HCT116 (cell line): ENCODE results near the gene CFAP54. TPM values are rescaled to one million over a fixed set of nuclear protein-coding genes. Genes with fewer than 3 reads are reported as not detected.

Source experiments
- ATAC-seq: fragments of 200-7000 bp; cut with Tn5 transposase; 2 replicates; pipeline ENCODE4 v1.9.1; 2020; ENCODE audit warnings: mild to moderate bottlenecking, moderate library complexity
- BruUV-seq: library from RNA; stranded (reverse); fragments of 400-500 nt; replicated peaks from 2 replicates; lab custom pipeline; 2021; lab: Mats Ljungman, UMichigan
- CTCF ChIA-PET: fragments of 300-600 bp; sonication (Branson Sonifier 250); formaldehyde crosslinking; loops from one replicate; lab custom pipeline; 2021; ENCODE audit warnings: antibody characterized with exemption; lab: Charles Lee
- POLR2A ChIA-PET: fragments of 300-600, 350-600 bp; sonication (Branson Sonifier 250); formaldehyde crosslinking; loops from one replicate; lab custom pipeline; 2021; ENCODE audit warnings: antibody characterized with exemption; lab: Charles Lee
- RAD21 ChIA-PET, 2 experiments: fragments of 300-600 bp; sonication (Branson Sonifier 250); formaldehyde crosslinking; loops; one replicate each; lab custom pipeline; 2023; ENCODE audit warnings: low total read pairs in 2 of 2; ENCODE audit not compliant: uncharacterized antibody in 2 of 2, unreplicated experiment in 2 of 2, low non-redundant PET in 1 of 2; lab: Charles Lee
- DNase-seq: peaks from one replicate; pipeline ENCODE4 v3.0.0-alpha.2; 2010; ENCODE audit warnings: low read depth, low spot score
- H2AFZ ChIP-seq: fragments of 200-600 bp; shearing (Covaris generic), sonication (generic); 2 replicates; pipeline ENCODE4 v1.6.1; 2017; ENCODE audit warnings: low read depth, mixed run types, mixed read lengths, antibody characterized with exemption, low read length; ENCODE audit not compliant: poor library complexity, severe bottlenecking
- H3K27ac ChIP-seq: 2 replicates; pipeline ENCODE4 v1.5.1; 2012; ENCODE audit warnings: low read depth, low read length
- H3K27me3 ChIP-seq: fragments of 200-600 bp; sonication (generic); 2 replicates; pipeline ENCODE4 v1.6.1; 2016; ENCODE audit warnings: mixed run types, low read length, mixed read lengths; ENCODE audit not compliant: insufficient read depth
- H3K36me3 ChIP-seq, 2 experiments: fragments of 200-500 bp in 1 of 2; fragments of 200-600 bp in 1 of 2; sonication (Bioruptor generic) in 1 of 2; sonication (generic) in 1 of 2; 2 replicates each; pipeline versions ENCODE4 v1.5.1 to v1.6.1; 2014 to 2016; ENCODE audit warnings: low read length in 2 of 2, inconsistent platforms in 1 of 2, mixed read lengths in 1 of 2, mixed run types in 1 of 2; ENCODE audit not compliant: insufficient read depth in 2 of 2, control insufficient read depth in 1 of 2
- H3K4me1 ChIP-seq, 2 experiments: fragments of 200-600 bp in 1 of 2; sonication (generic) in 1 of 2; 2 replicates each; pipeline versions ENCODE4 v1.5.1 to v1.6.1; 2012 to 2017; ENCODE audit warnings: low read length in 2 of 2, inconsistent platforms in 1 of 2, mild to moderate bottlenecking in 1 of 2, mixed read lengths in 1 of 2, mixed run types in 1 of 2, moderate library complexity in 1 of 2; ENCODE audit not compliant: insufficient read depth in 2 of 2, control insufficient read depth in 1 of 2
- H3K4me2 ChIP-seq: fragments of 200-600 bp; sonication (generic); 2 replicates; pipeline ENCODE4 v1.6.1; 2017; ENCODE audit warnings: mixed run types, low read length, mixed read lengths
- H3K4me3 ChIP-seq, 2 experiments: fragments of 200-600 bp in 1 of 2; sonication (generic) in 1 of 2; replicated peaks in 1 of 2; 2 replicates each; pipeline ENCODE4 v1.5.1; 2011 to 2016; ENCODE audit warnings: low read length in 2 of 2, control low read depth in 1 of 2, low read depth in 1 of 2, mild to moderate bottlenecking in 1 of 2, mixed read lengths in 1 of 2, mixed run types in 1 of 2
- H3K79me2 ChIP-seq: fragments of 200-600 bp; sonication (generic); 2 replicates; pipeline ENCODE4 v1.6.1; 2017; ENCODE audit warnings: mild to moderate bottlenecking, mixed run types, low read length, moderate library complexity, mixed read lengths; ENCODE audit not compliant: insufficient read depth
- H3K9ac ChIP-seq: fragments of 200-600 bp; sonication (generic); 2 replicates; pipeline ENCODE4 v1.6.1; 2016; ENCODE audit warnings: low read length, mixed read lengths
- H3K9me2 ChIP-seq: fragments of 200-600 bp; sonication (generic), shearing (Covaris generic); 2 replicates; pipeline ENCODE4 v1.6.1; 2017; ENCODE audit warnings: mixed run types, mild to moderate bottlenecking, moderate library complexity; ENCODE audit not compliant: insufficient read depth
- H3K9me3 ChIP-seq, 2 experiments: fragments of 200-500 bp in 1 of 2; fragments of 200-600 bp in 1 of 2; sonication (Bioruptor generic) in 1 of 2; sonication (generic) in 1 of 2; 2 replicates each; pipeline ENCODE4 v1.6.1; 2014 to 2017; ENCODE audit warnings: low read length in 2 of 2, mixed read lengths in 2 of 2, inconsistent platforms in 1 of 2, low read depth in 1 of 2, mild to moderate bottlenecking in 1 of 2, mixed run types in 1 of 2, moderate library complexity in 1 of 2; ENCODE audit not compliant: control insufficient read depth in 1 of 2, insufficient read depth in 1 of 2
- H4K20me1 ChIP-seq: fragments of 200-600 bp; sonication (generic), shearing (Covaris generic); 2 replicates; pipeline ENCODE4 v1.6.1; 2017; ENCODE audit warnings: mixed run types, mild to moderate bottlenecking, moderate library complexity; ENCODE audit not compliant: insufficient read depth
- ATF3 ChIP-seq: IDR thresholded peaks from 2 replicates; pipeline ENCODE4 v1.6.1; 2012
- CBX3 ChIP-seq: IDR thresholded peaks from 2 replicates; pipeline ENCODE4 v1.6.1; 2012; ENCODE audit warnings: low read depth
- EGR1 ChIP-seq: IDR thresholded peaks from 2 replicates; pipeline ENCODE4 v1.6.1; 2012; ENCODE audit warnings: low read depth
- ELF1 ChIP-seq: IDR thresholded peaks from 2 replicates; pipeline ENCODE4 v1.6.1; 2012; ENCODE audit warnings: low read depth, borderline replicate concordance
- EZH2 ChIP-seq: fragments of 200-600 bp; sonication (generic); IDR thresholded peaks from 2 replicates; pipeline ENCODE4 v1.6.1; 2017; ENCODE audit warnings: antibody characterized with exemption, mixed run types
- MAX ChIP-seq: IDR thresholded peaks from 2 replicates; pipeline ENCODE4 v1.6.1; 2012
- POLR2AphosphoS5 ChIP-seq: IDR thresholded peaks from 2 replicates; pipeline ENCODE4 v1.6.1; 2011; ENCODE audit warnings: mild to moderate bottlenecking, low read depth, low read length, moderate library complexity
- RAD21 ChIP-seq: IDR thresholded peaks from 2 replicates; pipeline ENCODE4 v1.6.1; 2012; ENCODE audit warnings: low read depth, mild to moderate bottlenecking
- SIN3A ChIP-seq: IDR thresholded peaks from 2 replicates; pipeline ENCODE4 v1.6.1; 2012; ENCODE audit warnings: low read depth
- SP1 ChIP-seq: IDR thresholded peaks from 2 replicates; pipeline ENCODE4 v1.6.1; 2012; ENCODE audit warnings: low read depth
- SRF ChIP-seq: IDR thresholded peaks from 2 replicates; pipeline ENCODE4 v1.6.1; 2012; ENCODE audit warnings: low read depth
- ZBTB33 ChIP-seq: IDR thresholded peaks from 2 replicates; pipeline ENCODE4 v1.6.1; 2011; ENCODE audit warnings: mild to moderate bottlenecking, low read length, moderate library complexity; ENCODE audit not compliant: insufficient replicate concordance; ENCODE audit errors: extremely low read depth
- ZFX ChIP-seq: fragments of 450-650 bp; IDR thresholded peaks from 2 replicates; pipeline ENCODE4 v1.6.1; 2017
- ZNF274 ChIP-seq: fragments of 200-500 bp; sonication (Bioruptor generic); IDR thresholded peaks from 2 replicates; pipeline ENCODE4 v1.6.1; 2014; ENCODE audit warnings: mild to moderate bottlenecking, low read depth, low read length, inconsistent platforms
- intact Hi-C: fragments of 100-400 bp; cut with micrococcal nuclease; formaldehyde crosslinking; loops from 2 replicates; pipeline ENCODE4 v1.10.0; 2022
- total RNA-seq: library from RNA; stranded (reverse); gene quantifications from one replicate; pipeline ENCODE4 v1.2.1, GENCODE V29; 2021; ENCODE audit not compliant: unreplicated experiment
- TF ChIP-seq, protein P1 (sequence below), 3 experiments: fragments of 200-600 bp in 1 of 3; sonication (generic) in 1 of 3; IDR thresholded peaks in 2 of 3; conservative IDR thresholded peaks in 1 of 3; 2 replicates each; pipeline ENCODE4 v1.5.1; 2012 to 2017; ENCODE audit warnings: low read depth in 2 of 3, low read length in 2 of 3, antibody characterized with exemption in 1 of 3, borderline replicate concordance in 1 of 3, control low read depth in 1 of 3, mild to moderate bottlenecking in 1 of 3, mixed read lengths in 1 of 3, mixed run types in 1 of 3, moderate library complexity in 1 of 3; ENCODE audit not compliant: insufficient read depth in 1 of 3

Gene CFAP54
- total RNA-seq, 1 experiment from 2014 or later = 0.25 TPM

DNA sequence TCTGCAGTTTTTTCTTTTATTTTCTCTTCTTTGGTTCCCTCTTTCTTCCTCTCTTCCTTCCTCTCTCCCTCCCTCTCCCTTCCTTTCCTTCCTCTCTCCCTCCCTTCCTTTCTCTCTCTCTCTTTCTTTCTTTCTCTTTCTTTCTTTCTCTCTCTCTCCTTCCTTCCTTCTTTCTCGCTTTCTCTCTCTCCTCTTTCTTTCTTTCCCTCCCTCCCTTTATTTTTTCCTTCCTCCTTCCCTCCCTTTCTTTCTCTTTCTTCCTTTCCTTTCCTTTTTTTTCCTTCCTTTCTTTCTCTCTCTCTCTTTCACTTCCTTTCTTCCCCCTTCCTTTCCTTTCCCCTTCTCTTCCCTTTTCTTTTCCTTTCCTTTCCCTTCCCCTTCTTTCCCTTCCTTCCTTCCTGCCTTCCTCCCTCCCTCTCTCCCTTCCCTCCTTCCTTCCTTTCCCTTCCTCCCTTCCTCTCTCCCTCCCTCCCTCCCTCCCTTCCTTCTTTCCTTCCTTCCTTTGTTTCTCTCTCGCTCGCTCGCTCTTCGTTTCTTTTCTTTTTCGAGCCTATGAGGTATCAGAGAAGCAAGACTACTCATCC lies 13.7 kb downstream of the CFAP54 start:
- Histone ChIP-seq H3K9me2 (0 out of 2 replicates have a peak, but pooled peaks cover 5% of the 10 kb centered on the region), H3K4me3 (no peak overlapping the region), H3K27ac (no peak overlapping the region), H3K4me2 (peak overlapping the region; percentile 37), H3K9me3 (no peaks in the 10 kb centered on the region), H3K79me2 (no peaks in the 10 kb centered on the region), H3K4me1 (peaks cover 17 to 28% of the 10 kb centered on the region in 2 experiments), H3K27me3 (no peaks in the 10 kb centered on the region), H3K36me3 (no peaks in the 10 kb centered on the region), H4K20me1 (no peaks in the 10 kb centered on the region), H2AFZ (peak overlapping the region; percentile 70)
- ATAC-seq (no peak), DNase-seq (no peak)
- ChIA-PET CTCF (interaction anchor here (1.2 to 1.6 kb wide), 2 partner anchors 13 to 103 kb away, joined by 3 read pairs; partner anchors contain the start of gene CDK17), POLR2A (interaction anchor here (1.0 kb wide), 1 partner anchor 103 kb away, joined by 4 read pairs; the partner anchor contains the start of gene CDK17), RAD21 (no interaction called here)
- intact Hi-C loops = loop anchor here (5.0 kb wide), 1 partner anchor 101 kb away; the partner anchor contains the start of gene CDK17
- no TSS peak for BruUV-seq
- no peak for TF ChIP-seq ATF3
- no peak for TF ChIP-seq ZNF274
- TF ChIP-seq ZFX = no peak
- no peak for TF ChIP-seq CBX3
- TF ChIP-seq EGR1 = no peak
- no peak for TF ChIP-seq SRF
- TF ChIP-seq SIN3A = no peak
- TF ChIP-seq RAD21 = no peak
- TF ChIP-seq MAX = no peak
- no peak for TF ChIP-seq SP1
- TF ChIP-seq, protein P1, sequence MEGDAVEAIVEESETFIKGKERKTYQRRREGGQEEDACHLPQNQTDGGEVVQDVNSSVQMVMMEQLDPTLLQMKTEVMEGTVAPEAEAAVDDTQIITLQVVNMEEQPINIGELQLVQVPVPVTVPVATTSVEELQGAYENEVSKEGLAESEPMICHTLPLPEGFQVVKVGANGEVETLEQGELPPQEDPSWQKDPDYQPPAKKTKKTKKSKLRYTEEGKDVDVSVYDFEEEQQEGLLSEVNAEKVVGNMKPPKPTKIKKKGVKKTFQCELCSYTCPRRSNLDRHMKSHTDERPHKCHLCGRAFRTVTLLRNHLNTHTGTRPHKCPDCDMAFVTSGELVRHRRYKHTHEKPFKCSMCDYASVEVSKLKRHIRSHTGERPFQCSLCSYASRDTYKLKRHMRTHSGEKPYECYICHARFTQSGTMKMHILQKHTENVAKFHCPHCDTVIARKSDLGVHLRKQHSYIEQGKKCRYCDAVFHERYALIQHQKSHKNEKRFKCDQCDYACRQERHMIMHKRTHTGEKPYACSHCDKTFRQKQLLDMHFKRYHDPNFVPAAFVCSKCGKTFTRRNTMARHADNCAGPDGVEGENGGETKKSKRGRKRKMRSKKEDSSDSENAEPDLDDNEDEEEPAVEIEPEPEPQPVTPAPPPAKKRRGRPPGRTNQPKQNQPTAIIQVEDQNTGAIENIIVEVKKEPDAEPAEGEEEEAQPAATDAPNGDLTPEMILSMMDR (IDR thresholded peaks at IDR 0.05 in 2 of 3, conservative IDR thresholded peaks at IDR 0.05 in 1 of 3; ENCODE audit: borderline replicate concordance in 1 of 3, insufficient read depth in 1 of 3, low read depth in 2 of 3, low read length in 2 of 3) = no peak
- no peak for TF ChIP-seq ZBTB33
- TF ChIP-seq ELF1 = no peak
- no peak for TF ChIP-seq POLR2AphosphoS5
- TF ChIP-seq EZH2 = no peak
- TF ChIP-seq, all 23 proteins: peak for 0
- H3K9ac ChIP-seq = no peak overlapping the region
